ENCODE results near the gene ATP6V1B1. TPM values are rescaled to one million over a fixed set of nuclear protein-coding genes. Genes with fewer than 3 reads are reported as not detected.

The ATP6V1B1 gene
- total RNA-seq, 4 donors from 2014 or later = 0.46 TPM; not detected in 3

DNA sequence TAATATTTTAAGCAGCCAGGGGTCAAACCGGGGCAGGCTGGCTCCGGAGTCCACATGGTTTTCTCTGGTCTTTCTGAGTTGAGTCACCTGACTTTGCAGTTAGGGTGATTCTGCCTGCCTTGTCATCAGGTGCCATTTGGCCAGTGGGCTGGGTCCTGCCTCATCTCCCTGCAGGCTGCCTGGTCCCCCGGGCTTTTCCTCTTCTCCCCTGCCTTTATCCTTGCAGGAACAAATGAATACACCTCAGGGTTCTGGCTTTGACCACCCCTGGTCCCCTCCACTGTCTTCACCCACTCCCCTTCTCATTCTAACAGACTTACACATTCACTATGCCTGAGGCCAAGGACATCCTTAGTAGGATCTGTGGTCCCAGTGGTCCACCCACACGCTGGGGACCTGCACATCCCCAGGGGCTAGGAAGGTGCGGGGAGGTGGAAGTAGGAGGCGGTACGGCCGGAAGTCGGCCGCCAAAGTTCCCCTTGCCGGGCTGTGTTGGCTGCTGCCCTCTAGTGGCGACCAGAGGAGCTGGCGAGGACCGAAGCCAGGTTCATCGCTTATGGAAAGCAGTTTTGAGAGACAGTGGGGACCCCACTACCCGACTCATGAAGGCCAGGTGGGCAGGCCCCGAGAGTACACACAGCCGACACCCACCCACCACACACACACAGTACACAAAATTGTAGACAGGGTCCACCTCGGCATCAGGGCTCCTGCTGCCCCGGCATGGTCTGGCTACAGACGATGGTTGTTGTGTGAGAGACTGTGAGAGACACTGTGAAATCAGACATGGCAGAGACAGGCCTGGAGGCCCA is 65.3 kb downstream of the ATP6V1B1 start:
- H3K9me3 ChIP-seq = no peaks in the 10 kb centered on the region
- no peaks in the 10 kb centered on the region for H3K36me3 ChIP-seq
- peaks cover 0 to 10% (median 6%) of the 10 kb centered on the region in 3 donors for H3K4me1 ChIP-seq
- 10 to 72% methylated on average over 3 to 6 of the region's 21 CpGs for WGBS, 2 donors (ENCODE audit: low coverage in 1 of 2)
- peaks cover 10% of the 10 kb centered on the region for H3K27me3 ChIP-seq
- H3K4me3 ChIP-seq = peak overlapping the region in 1 of 2 donors; percentile 32
- H3K27ac ChIP-seq = no peak overlapping the region
- no peak for TF ChIP-seq EP300 (IDR thresholded peaks at IDR 0.05)
- TF ChIP-seq, protein P1, sequence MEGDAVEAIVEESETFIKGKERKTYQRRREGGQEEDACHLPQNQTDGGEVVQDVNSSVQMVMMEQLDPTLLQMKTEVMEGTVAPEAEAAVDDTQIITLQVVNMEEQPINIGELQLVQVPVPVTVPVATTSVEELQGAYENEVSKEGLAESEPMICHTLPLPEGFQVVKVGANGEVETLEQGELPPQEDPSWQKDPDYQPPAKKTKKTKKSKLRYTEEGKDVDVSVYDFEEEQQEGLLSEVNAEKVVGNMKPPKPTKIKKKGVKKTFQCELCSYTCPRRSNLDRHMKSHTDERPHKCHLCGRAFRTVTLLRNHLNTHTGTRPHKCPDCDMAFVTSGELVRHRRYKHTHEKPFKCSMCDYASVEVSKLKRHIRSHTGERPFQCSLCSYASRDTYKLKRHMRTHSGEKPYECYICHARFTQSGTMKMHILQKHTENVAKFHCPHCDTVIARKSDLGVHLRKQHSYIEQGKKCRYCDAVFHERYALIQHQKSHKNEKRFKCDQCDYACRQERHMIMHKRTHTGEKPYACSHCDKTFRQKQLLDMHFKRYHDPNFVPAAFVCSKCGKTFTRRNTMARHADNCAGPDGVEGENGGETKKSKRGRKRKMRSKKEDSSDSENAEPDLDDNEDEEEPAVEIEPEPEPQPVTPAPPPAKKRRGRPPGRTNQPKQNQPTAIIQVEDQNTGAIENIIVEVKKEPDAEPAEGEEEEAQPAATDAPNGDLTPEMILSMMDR (IDR thresholded peaks at IDR 0.05) = peak in 3 of 4 experiments; percentile 69 to 93 (median 77)
- peak; percentile 75 for ATAC-seq

DNA sequence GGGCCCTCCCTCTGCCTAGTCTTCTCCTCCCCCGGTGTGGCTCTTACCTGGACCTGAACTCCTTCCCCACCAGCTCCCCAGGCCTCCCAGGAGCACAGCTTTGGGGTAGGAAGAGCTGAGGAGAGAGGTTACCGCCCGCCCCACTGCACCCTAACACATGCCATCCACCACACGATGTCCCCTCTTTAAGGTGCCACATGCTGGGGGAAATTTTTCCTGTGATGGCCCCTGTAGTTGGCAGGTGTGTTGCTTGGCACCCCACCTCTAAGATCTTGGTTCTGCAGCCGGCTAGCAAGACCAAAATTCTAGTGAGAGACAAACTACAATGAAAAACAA is 65.9 kb downstream of the ATP6V1B1 start:
- H3K9me3 ChIP-seq = no peaks in the 10 kb centered on the region
- WGBS, 2 donors (ENCODE audit: low coverage in 1 of 2) = no CpG with 5 or more reads among the region's 5 CpGs
- H3K4me1 ChIP-seq = peaks cover 0 to 9% (median 6%) of the 10 kb centered on the region in 3 donors
- no peaks in the 10 kb centered on the region for H3K36me3 ChIP-seq
- TF ChIP-seq, protein P1 (IDR thresholded peaks at IDR 0.05) = no peak
- TF ChIP-seq POLR2A (IDR thresholded peaks at IDR 0.05) = no peak
- no peak for TF ChIP-seq EP300 (IDR thresholded peaks at IDR 0.05)
- no peak for TF ChIP-seq POLR2AphosphoS5 (IDR thresholded peaks at IDR 0.05)
- H3K4me3 ChIP-seq = no peak overlapping the region
- H3K27me3 ChIP-seq = peaks cover 14% of the 10 kb centered on the region
- H3K27ac ChIP-seq = no peak overlapping the region
- ATAC-seq = no peak

DNA sequence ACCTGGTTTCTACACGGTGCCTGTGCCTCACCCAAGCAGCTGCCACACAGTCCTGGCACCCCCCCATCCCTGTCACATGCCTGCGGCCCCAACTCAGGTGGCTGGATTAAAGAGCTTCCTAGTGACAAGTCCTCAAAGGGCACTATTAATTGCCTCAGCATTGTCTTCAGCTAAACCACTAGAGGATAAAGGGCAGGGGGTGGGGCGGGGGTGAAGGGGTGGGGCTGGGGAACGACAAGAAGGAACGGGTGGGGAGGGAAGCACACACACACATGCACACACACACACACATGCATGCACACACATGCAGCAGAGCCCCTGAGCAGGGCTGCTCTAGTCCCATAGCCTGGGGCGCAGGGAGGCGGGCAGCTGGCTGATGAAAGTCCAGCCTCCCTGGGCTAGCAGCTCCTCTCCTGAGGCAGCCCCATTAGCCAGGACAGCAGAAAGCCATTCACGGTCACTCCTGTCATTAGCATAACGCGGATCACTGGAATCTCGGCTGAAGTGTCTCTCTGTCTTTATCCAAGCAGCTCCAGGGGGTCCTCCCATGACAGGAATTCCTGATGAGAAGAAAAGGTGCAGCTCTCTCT is 66.4 kb downstream of the ATP6V1B1 start:
- 30 to 100% methylated on average over 1 to 6 of the region's 11 CpGs for WGBS, 2 donors (ENCODE audit: low coverage in 1 of 2)
- peaks cover 18% of the 10 kb centered on the region for H3K27me3 ChIP-seq
- H3K27ac ChIP-seq = no peak overlapping the region
- H3K9me3 ChIP-seq = no peaks in the 10 kb centered on the region
- H3K4me1 ChIP-seq = peaks cover 0 to 9% (median 6%) of the 10 kb centered on the region in 3 donors
- no peak overlapping the region for H3K4me3 ChIP-seq
- no peak for ATAC-seq
- H3K36me3 ChIP-seq = no peaks in the 10 kb centered on the region
- TF ChIP-seq, protein P1 (IDR thresholded peaks at IDR 0.05) = no peak

DNA sequence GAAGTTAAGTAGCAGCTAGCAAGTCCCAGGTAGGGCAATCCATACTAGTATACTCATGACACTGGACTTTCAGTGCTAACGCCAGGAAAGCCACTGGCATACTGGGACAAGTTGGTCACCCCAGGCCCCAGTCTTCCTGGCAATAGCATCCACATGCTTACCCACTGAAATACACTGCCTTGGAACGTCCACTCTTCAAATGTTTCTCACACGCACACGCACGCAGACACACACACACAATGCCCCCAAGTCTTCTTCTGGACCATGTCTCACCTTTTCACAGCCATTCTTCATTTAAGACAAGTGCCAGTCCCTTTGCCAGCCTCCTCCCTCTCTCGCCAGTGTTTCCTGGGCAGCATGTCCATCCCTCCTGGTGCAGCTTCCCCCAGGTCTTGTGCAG is 67.7 kb downstream of the ATP6V1B1 start:
- Histone ChIP-seq H3K27me3 (peaks cover 24% of the 10 kb centered on the region), H3K27ac (no peak overlapping the region), H3K4me1 (peaks cover 0 to 9% (median 6%) of the 10 kb centered on the region in 3 donors), H3K36me3 (no peaks in the 10 kb centered on the region), H3K9me3 (no peaks in the 10 kb centered on the region), H3K4me3 (no peak overlapping the region)
- no peak for ATAC-seq
- no peak for TF ChIP-seq POLR2A (IDR thresholded peaks at IDR 0.05)
- 77 to 78% methylated on average over 4 to 5 of the region's 6 CpGs for WGBS, 2 donors (ENCODE audit: low coverage in 1 of 2)

DNA sequence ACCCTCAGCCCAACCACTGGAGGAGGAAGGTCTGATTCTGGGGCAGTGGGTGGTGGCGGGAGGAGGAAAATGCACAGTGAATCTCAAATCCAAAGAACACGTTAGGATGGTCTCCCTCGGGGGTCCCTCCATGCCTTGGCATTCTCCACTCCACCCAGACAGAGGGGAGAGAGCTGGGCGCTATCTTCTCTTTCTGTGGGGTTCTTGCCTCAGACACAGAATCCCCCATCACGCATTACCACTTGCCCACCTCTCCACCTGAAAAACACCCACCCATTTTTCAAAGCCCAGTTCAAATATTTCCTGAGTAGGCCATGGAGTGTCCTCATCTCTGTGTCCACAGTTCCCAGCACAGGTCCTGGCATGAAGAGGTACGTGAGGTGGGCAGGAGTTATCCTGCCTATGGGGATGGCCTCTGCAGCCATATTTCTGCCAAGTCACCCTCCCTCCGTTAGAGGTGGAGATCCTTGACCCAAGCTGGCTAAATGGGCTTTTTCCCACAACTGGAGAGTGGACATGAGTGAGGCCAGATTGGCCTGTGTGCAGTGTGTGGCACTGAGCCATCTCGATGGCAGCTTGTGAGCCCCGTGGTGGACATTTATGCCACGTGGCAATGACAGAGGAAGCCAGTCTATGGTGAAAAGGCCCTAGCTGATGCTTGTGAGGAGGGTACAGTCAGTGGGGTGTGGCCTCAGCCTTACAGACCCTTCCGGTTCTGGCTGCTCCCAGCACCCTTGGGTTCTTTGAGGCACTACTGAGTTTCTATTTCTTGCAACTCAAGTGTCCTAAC is 68.5 kb downstream of the ATP6V1B1 start:
- ATAC-seq = no peak

More for the DNA sequence above, 68.5 kb downstream of the ATP6V1B1 start:
- TF ChIP-seq POLR2AphosphoS5 (IDR thresholded peaks at IDR 0.05) = no peak
- no peak for TF ChIP-seq EP300 (IDR thresholded peaks at IDR 0.05)
- TF ChIP-seq, protein P1 (IDR thresholded peaks at IDR 0.05) = no peak
- TF ChIP-seq POLR2A (IDR thresholded peaks at IDR 0.05) = no peak
- H3K4me3 ChIP-seq = no peak overlapping the region
- H3K27me3 ChIP-seq = peaks cover 30% of the 10 kb centered on the region
- H3K36me3 ChIP-seq = no peaks in the 10 kb centered on the region
- no peaks in the 10 kb centered on the region for H3K9me3 ChIP-seq
- 73 to 75% methylated on average over 6 of the region's 11 CpGs for WGBS, 2 donors (ENCODE audit: low coverage in 1 of 2)
- H3K4me1 ChIP-seq = peaks cover 0 to 9% (median 6%) of the 10 kb centered on the region in 3 donors
- H3K27ac ChIP-seq = no peak overlapping the region
